HepG2 (cell line): ENCODE results near the gene MMD2. TPM values are rescaled to one million over a fixed set of nuclear protein-coding genes. Genes with fewer than 3 reads are reported as not detected.

Source experiments
- ATAC-seq: fragments of 200-7000 bp; cut with Tn5 transposase; 3 replicates; pipeline ENCODE4 v1.9.1; 2020; ENCODE audit warnings: mild to moderate bottlenecking, moderate library complexity
- BruUV-seq: library from RNA; stranded (reverse); fragments of 400-500 nt; replicated peaks from 2 replicates; lab custom pipeline; 2021; lab: Mats Ljungman, UMichigan
- CTCF ChIA-PET: fragments of 300-600 bp; formaldehyde crosslinking; extraction: SDS; loops from one replicate; lab custom pipeline; 2021; ENCODE audit warnings: low total read pairs, inconsistent platforms, low intra/inter-chr PET ratio; lab: Yijun Ruan, JAX
- POLR2A ChIA-PET: fragments of 350-600 bp; sonication (Branson Sonifier 250); formaldehyde crosslinking; loops from one replicate; lab custom pipeline; 2020; ENCODE audit warnings: antibody characterized with exemption, inconsistent platforms; lab: Yijun Ruan, JAX
- DNase-seq: peaks from one replicate; pipeline ENCODE4 v3.0.0-alpha.2; 2015; ENCODE audit warnings: low spot score
- FAIRE-seq: peaks from 3 replicates; lab custom pipeline; 2011; peaks lifted over from hg19 to GRCh38; lab: Jason Lieb, UNC
- H2AFZ ChIP-seq: one replicate; pipeline ENCODE4 v1.6.1; 2011; ENCODE audit warnings: low read length, inconsistent platforms
- H3K27ac ChIP-seq: fragments of 300-600 bp; 3 replicates; pipeline ENCODE4 v1.8.0; 2011; ENCODE audit warnings: mixed run types, mild to moderate bottlenecking, mixed read lengths, low read length, inconsistent platforms; ENCODE audit not compliant: insufficient read depth; ENCODE audit errors: extremely low read length
- H3K27me3 ChIP-seq, 2 experiments: fragments of 200-600 bp in 1 of 2; 2 replicates in 1 of 2; 3 replicates in 1 of 2; pipeline versions ENCODE4 v1.6.0 to v1.8.0; 2011; ENCODE audit warnings: low read length in 2 of 2, mild to moderate bottlenecking in 2 of 2, moderate library complexity in 2 of 2, inconsistent platforms in 1 of 2; ENCODE audit not compliant: insufficient read depth in 2 of 2, control insufficient read depth in 1 of 2
- H3K36me3 ChIP-seq, 2 experiments: fragments of 200-600 bp in 1 of 2; replicated peaks in 1 of 2; 2 replicates in 1 of 2; 3 replicates in 1 of 2; pipeline versions ENCODE4 v1.5.1 to v1.8.0; 2011; ENCODE audit warnings: low read length in 2 of 2, inconsistent platforms in 1 of 2; ENCODE audit not compliant: insufficient read depth in 2 of 2, control insufficient read depth in 1 of 2
- H3K4me1 ChIP-seq: 2 replicates; pipeline ENCODE4 v1.5.1; 2012; ENCODE audit warnings: low read length, inconsistent platforms; ENCODE audit not compliant: insufficient read depth
- H3K4me2 ChIP-seq: 2 replicates; pipeline ENCODE4 v1.6.0; 2011; ENCODE audit warnings: low read depth, low read length, inconsistent platforms
- H3K4me3 ChIP-seq, 3 experiments: fragments of 200-600 bp in 1 of 3; sonication (generic), shearing (Covaris generic) in 1 of 3; replicated peaks in 1 of 3; 2 replicates each; pipeline ENCODE4 v1.5.1; 2011 to 2016; ENCODE audit warnings: low read length in 3 of 3, inconsistent platforms in 2 of 3, low read depth in 2 of 3, mild to moderate bottlenecking in 2 of 3, control low read depth in 1 of 3, mixed read lengths in 1 of 3; ENCODE audit not compliant: insufficient read depth in 1 of 3
- H3K79me2 ChIP-seq: one replicate; pipeline ENCODE4 v1.6.1; 2011; ENCODE audit warnings: low read length, inconsistent platforms; ENCODE audit not compliant: insufficient read depth
- H3K9ac ChIP-seq: 2 replicates; pipeline ENCODE4 v1.6.0; 2011; ENCODE audit warnings: mild to moderate bottlenecking, low read depth, low read length, inconsistent platforms; ENCODE audit not compliant: insufficient read depth
- H3K9me3 ChIP-seq: 2 replicates; pipeline ENCODE4 v1.5.1; 2012; ENCODE audit warnings: mild to moderate bottlenecking, low read length
- H4K20me1 ChIP-seq: 2 replicates; pipeline ENCODE4 v1.6.0; 2011; ENCODE audit warnings: inconsistent platforms, mild to moderate bottlenecking, low read length, moderate library complexity; ENCODE audit not compliant: insufficient read depth
- CBFB ChIP-seq: sonication (generic); formaldehyde crosslinking; IDR thresholded peaks from 2 replicates; pipeline ENCODE4 v1.4.0; 2020; ENCODE audit warnings: missing genetic modification reagents
- CC2D1A ChIP-seq: sonication (generic); formaldehyde crosslinking; IDR thresholded peaks from 2 replicates; pipeline ENCODE4 v1.8.1; 2023; ENCODE audit warnings: mild to moderate bottlenecking, missing genetic modification reagents
- ETV6 ChIP-seq: sonication (generic); formaldehyde crosslinking; conservative IDR thresholded peaks from 2 replicates; pipeline ENCODE4 v1.4.0; 2020; ENCODE audit warnings: missing genetic modification reagents
- HNRNPH1 ChIP-seq: fragments of 200-400 bp; formaldehyde crosslinking; optimal IDR thresholded peaks from 2 replicates; pipeline ENCODE3; 2017; ENCODE audit warnings: mild to moderate bottlenecking, low read depth, low read length
- HOXA9 ChIP-seq: sonication (generic); formaldehyde crosslinking; IDR thresholded peaks from 2 replicates; pipeline ENCODE4 v1.8.1; 2022; ENCODE audit warnings: missing genetic modification reagents, mild to moderate bottlenecking, moderate library complexity, borderline replicate concordance
- NCOA1 ChIP-seq: sonication (generic); formaldehyde crosslinking; IDR thresholded peaks from 2 replicates; pipeline ENCODE4 v1.9.0; 2021; ENCODE audit warnings: missing genetic modification reagents
- NR2C2 ChIP-seq: sonication (generic); formaldehyde crosslinking; IDR thresholded peaks from 2 replicates; pipeline ENCODE4 v1.4.0; 2020; ENCODE audit warnings: missing genetic modification reagents, mild to moderate bottlenecking, moderate library complexity, borderline replicate concordance
- RCOR2 ChIP-seq: IDR thresholded peaks from 2 replicates; pipeline ENCODE4 v1.6.1; 2016; ENCODE audit warnings: missing biosample characterization, missing genetic modification reagents
- THYN1 ChIP-seq: sonication (generic); formaldehyde crosslinking; IDR thresholded peaks from 2 replicates; pipeline ENCODE4 v1.8.1; 2023; ENCODE audit warnings: low read depth, mild to moderate bottlenecking, moderate library complexity, missing genetic modification reagents, borderline replicate concordance
- U2AF1 ChIP-seq: fragments of 200-400 bp; formaldehyde crosslinking; optimal IDR thresholded peaks from 2 replicates; pipeline ENCODE3; 2017; ENCODE audit warnings: mild to moderate bottlenecking, low read depth, low read length
- ZNF224 ChIP-seq: sonication (generic); formaldehyde crosslinking; IDR thresholded peaks from 2 replicates; pipeline ENCODE4 v1.5.0; 2020; ENCODE audit warnings: mild to moderate bottlenecking, missing genetic modification reagents
- WGBS: methylation state at CpG from one replicate; pipeline ENCODE4 v1.1.6; 2017; ENCODE audit warnings: low lambda C conversion rate; 5-methylcytosine and 5-hydroxymethylcytosine counted together
- in situ Hi-C: cut with HindIII; loops from 2 replicates; pipeline ENCODE4 v1.10.0; 2017; ENCODE audit warnings: low pct_unique_long_range_greater_than_20kb; ENCODE audit not compliant: extremely low pct_ligation_motif_present
- intact Hi-C: fragments of 100-400 bp; cut with micrococcal nuclease; formaldehyde crosslinking; loops from one replicate; pipeline ENCODE4 v1.10.0; 2022; ENCODE audit not compliant: unreplicated experiment
- polyA plus RNA-seq, 8 experiments: library from polyadenylated mRNA; depleted of rRNA in 3 of 8; stranded (reverse) in 7 of 8; unstranded in 1 of 8; fragments of >200 nt; fragmentation: Illumina TruSeq in 4 of 8; extraction: Trizol in 4 of 8; gene quantifications; 2 replicates each; pipeline versions ENCODE4 v1.2.1 to v1.2.3, GENCODE V29; 2011 to 2016; ENCODE audit warnings: low read depth in 4 of 8, missing spikeins in 1 of 8, mixed read lengths in 1 of 8; ENCODE audit not compliant: insufficient read depth in 1 of 8
- total RNA-seq, 5 experiments: library from RNA; depleted of rRNA; stranded (reverse); fragments of >200 nt; fragmentation: Illumina TruSeq; extraction: Trizol; gene quantifications; 2 replicates each; pipeline ENCODE4 v1.2.3, GENCODE V29; 2016; ENCODE audit warnings: low read depth in 1 of 5
- TF ChIP-seq, protein P1 (sequence below): sonication (generic); formaldehyde crosslinking; IDR thresholded peaks from 2 replicates; pipeline ENCODE4 v1.5.0; 2020; ENCODE audit warnings: mild to moderate bottlenecking, missing genetic modification reagents
- TF ChIP-seq, protein P2 (sequence below): sonication (generic); formaldehyde crosslinking; IDR thresholded peaks from 2 replicates; pipeline ENCODE4 v1.5.1; 2020; ENCODE audit warnings: missing genetic modification reagents, mild to moderate bottlenecking, borderline replicate concordance
- TF ChIP-seq, protein P3 (sequence below): IDR thresholded peaks from 2 replicates; pipeline ENCODE4 v1.6.1; 2016; ENCODE audit warnings: missing genetic modification reagents, missing compliant biosample characterization
- TF ChIP-seq, protein P4 (sequence below): sonication (generic); formaldehyde crosslinking; IDR thresholded peaks from 2 replicates; pipeline ENCODE4 v1.5.0; 2020; ENCODE audit warnings: missing genetic modification reagents
- TF ChIP-seq, protein P5 (sequence below): IDR thresholded peaks from 2 replicates; pipeline ENCODE4 v1.6.1; 2016; ENCODE audit warnings: low read depth, control low read depth
- TF ChIP-seq, protein P6 (sequence below): sonication (generic); formaldehyde crosslinking; IDR thresholded peaks from 2 replicates; pipeline ENCODE4 v1.8.1; 2023; ENCODE audit warnings: mild to moderate bottlenecking, missing genetic modification reagents

The MMD2 gene
- total and polyA plus RNA-seq, 2 of the 13 experiments (the other 11 are each of a cell fraction or from before 2014, with no cell fraction given), result not detected

DNA sequence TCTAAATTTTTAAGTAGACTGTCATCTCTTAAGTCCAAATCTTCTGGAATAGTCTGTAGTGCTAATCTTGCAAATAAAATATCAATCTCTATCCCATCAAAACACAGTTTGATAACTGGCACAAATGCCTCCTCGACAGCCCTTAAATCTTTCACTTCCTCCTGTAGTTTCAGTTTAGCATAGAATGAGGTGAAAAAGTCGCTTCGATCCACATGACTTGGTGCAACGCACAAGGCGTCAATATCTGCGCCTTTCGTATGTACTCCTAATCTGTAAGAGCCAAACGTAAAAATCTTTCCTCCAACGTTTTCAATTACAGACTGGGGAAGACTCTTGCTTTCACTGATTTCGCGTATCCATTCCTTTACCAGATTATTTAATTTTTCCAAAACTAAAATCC, 97.8 kb downstream of the MMD2 start (continued):
- TF ChIP-seq NCOA1 (no peak), ZNF224 (no peak), CBFB (CRISPR knock-in tag) (no peak), U2AF1 (no peak), THYN1 (CRISPR knock-in tag) (no peak), HNRNPH1 (no peak)
- TF ChIP-seq, protein P1, sequence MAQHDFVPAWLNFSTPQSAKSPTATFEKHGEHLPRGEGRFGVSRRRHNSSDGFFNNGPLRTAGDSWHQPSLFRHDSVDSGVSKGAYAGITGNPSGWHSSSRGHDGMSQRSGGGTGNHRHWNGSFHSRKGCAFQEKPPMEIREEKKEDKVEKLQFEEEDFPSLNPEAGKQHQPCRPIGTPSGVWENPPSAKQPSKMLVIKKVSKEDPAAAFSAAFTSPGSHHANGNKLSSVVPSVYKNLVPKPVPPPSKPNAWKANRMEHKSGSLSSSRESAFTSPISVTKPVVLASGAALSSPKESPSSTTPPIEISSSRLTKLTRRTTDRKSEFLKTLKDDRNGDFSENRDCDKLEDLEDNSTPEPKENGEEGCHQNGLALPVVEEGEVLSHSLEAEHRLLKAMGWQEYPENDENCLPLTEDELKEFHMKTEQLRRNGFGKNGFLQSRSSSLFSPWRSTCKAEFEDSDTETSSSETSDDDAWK (CRISPR knock-in tag), result no peak
- TF ChIP-seq, protein P2, sequence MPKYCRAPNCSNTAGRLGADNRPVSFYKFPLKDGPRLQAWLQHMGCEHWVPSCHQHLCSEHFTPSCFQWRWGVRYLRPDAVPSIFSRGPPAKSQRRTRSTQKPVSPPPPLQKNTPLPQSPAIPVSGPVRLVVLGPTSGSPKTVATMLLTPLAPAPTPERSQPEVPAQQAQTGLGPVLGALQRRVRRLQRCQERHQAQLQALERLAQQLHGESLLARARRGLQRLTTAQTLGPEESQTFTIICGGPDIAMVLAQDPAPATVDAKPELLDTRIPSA, result no peak
- TF ChIP-seq, protein P3, sequence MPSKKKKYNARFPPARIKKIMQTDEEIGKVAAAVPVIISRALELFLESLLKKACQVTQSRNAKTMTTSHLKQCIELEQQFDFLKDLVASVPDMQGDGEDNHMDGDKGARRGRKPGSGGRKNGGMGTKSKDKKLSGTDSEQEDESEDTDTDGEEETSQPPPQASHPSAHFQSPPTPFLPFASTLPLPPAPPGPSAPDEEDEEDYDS (CRISPR knock-in tag), result no peak
- TF ChIP-seq, protein P4, sequence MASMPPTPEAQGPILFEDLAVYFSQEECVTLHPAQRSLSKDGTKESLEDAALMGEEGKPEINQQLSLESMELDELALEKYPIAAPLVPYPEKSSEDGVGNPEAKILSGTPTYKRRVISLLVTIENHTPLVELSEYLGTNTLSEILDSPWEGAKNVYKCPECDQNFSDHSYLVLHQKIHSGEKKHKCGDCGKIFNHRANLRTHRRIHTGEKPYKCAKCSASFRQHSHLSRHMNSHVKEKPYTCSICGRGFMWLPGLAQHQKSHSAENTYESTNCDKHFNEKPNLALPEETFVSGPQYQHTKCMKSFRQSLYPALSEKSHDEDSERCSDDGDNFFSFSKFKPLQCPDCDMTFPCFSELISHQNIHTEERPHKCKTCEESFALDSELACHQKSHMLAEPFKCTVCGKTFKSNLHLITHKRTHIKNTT, result no peak

DNA sequence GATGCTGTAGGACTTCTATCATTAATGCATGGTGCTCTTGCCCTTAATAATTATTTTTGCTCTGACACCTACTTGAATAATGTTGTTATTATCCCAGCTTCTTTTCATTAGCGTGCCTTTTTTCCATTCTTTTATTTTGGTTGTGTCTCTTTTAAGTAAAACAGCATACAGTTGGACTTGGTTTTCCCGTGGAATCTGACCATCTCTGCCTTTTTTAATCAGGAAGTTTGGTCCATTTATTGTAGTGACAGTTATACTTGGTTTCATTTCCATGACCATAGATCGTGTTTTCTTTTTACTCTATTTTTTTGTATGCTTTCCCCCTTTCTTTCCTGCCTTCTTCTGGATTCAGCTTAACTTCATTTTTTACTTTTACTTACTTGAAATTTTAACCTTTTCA, 101.8 kb downstream of the MMD2 start:
- CTCF ChIA-PET, result no interaction called here
- no peak overlapping the region for H3K4me3 ChIP-seq
- TF ChIP-seq RCOR2 (CRISPR knock-in tag) (no peak), NR2C2 (CRISPR knock-in tag) (no peak), ETV6 (no peak), HOXA9 (CRISPR knock-in tag) (no peak), CC2D1A (CRISPR knock-in tag) (no peak)
- TF ChIP-seq, protein P5, sequence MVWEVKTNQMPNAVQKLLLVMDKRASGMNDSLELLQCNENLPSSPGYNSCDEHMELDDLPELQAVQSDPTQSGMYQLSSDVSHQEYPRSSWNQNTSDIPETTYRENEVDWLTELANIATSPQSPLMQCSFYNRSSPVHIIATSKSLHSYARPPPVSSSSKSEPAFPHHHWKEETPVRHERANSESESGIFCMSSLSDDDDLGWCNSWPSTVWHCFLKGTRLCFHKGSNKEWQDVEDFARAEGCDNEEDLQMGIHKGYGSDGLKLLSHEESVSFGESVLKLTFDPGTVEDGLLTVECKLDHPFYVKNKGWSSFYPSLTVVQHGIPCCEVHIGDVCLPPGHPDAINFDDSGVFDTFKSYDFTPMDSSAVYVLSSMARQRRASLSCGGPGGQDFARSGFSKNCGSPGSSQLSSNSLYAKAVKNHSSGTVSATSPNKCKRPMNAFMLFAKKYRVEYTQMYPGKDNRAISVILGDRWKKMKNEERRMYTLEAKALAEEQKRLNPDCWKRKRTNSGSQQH (CRISPR knock-in tag), result no peak
- TF ChIP-seq, protein P6, sequence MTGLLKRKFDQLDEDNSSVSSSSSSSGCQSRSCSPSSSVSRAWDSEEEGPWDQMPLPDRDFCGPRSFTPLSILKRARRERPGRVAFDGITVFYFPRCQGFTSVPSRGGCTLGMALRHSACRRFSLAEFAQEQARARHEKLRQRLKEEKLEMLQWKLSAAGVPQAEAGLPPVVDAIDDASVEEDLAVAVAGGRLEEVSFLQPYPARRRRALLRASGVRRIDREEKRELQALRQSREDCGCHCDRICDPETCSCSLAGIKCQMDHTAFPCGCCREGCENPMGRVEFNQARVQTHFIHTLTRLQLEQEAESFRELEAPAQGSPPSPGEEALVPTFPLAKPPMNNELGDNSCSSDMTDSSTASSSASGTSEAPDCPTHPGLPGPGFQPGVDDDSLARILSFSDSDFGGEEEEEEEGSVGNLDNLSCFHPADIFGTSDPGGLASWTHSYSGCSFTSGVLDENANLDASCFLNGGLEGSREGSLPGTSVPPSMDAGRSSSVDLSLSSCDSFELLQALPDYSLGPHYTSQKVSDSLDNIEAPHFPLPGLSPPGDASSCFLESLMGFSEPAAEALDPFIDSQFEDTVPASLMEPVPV (CRISPR knock-in tag), result no peak

More for the DNA sequence above, 101.8 kb downstream of the MMD2 start:
- POLR2A ChIA-PET, result no interaction called here
- Histone ChIP-seq H3K79me2 (no peaks in the 10 kb centered on the region), H3K4me1 (peaks cover 13% of the 10 kb centered on the region), H2AFZ (no peak overlapping the region), H4K20me1 (no peaks in the 10 kb centered on the region), H3K27me3 (peaks cover 0 to 21% of the 10 kb centered on the region in 2 experiments; a peak in 3 of 5 replicates), H3K9ac (no peak overlapping the region), H3K9me3 (no peaks in the 10 kb centered on the region), H3K4me2 (no peak overlapping the region), H3K36me3 (no peaks in the 10 kb centered on the region), H3K27ac (no peak overlapping the region)
- no peak for ATAC-seq
- intact Hi-C loops (no loop called here), in situ Hi-C loops (no loop called here)
- no peak for FAIRE-seq
- BruUV-seq, result no TSS peak
- DNase-seq, result no peak
- WGBS, result under 1% methylated on average over 3 of the region's 3 CpGs
